Naive thymus-derived CD4-positive, alpha-beta T cell (primary cell): ENCODE data around the gene PRDM16. TPM values are rescaled to one million over a fixed set of nuclear protein-coding genes. Genes with fewer than 3 reads are reported as not detected.

ENCODE experiments used
- ATAC-seq: fragments of 150-1000 bp; cut with Tn5 transposase; 2 replicates; pipeline ENCODE4 v1.10.0; 2021; ENCODE audit warnings: mild to moderate bottlenecking, moderate library complexity
- CTCF ChIA-PET: fragments of 350-600 bp; sonication (Branson Sonifier 250); formaldehyde crosslinking; loops from one replicate; lab custom pipeline; 2021; ENCODE audit warnings: antibody characterized with exemption; lab: Charles Lee
- POLR2A ChIA-PET: fragments of 350-600 bp; sonication (Branson Sonifier 250); formaldehyde crosslinking; loops from one replicate; lab custom pipeline; 2021; ENCODE audit warnings: antibody characterized with exemption, inconsistent platforms; lab: Charles Lee
- DNase-seq, 9 donors: peaks; one replicate each; pipeline versions ENCODE4 v3.0.0 to v3.0.0-alpha.2; 2020 to 2022; ENCODE audit warnings: mixed read lengths in 1 of 9
- H3K27ac ChIP-seq: one replicate; pipeline ENCODE4 v1.7.0; 2013; ENCODE audit warnings: mild to moderate bottlenecking, low read depth, low read length, moderate library complexity
- H3K27me3 ChIP-seq, 2 donors: one replicate each; pipeline ENCODE4 v1.7.0; 2013; ENCODE audit warnings: low read length in 2 of 2, mild to moderate bottlenecking in 2 of 2, moderate library complexity in 2 of 2; ENCODE audit not compliant: control insufficient read depth in 2 of 2, insufficient read depth in 2 of 2
- H3K36me3 ChIP-seq, 3 experiments: 1 replicate in 2 of 3; 2 replicates in 1 of 3; pipeline ENCODE4 v1.7.0; 2013; ENCODE audit warnings: low read length in 3 of 3, mild to moderate bottlenecking in 3 of 3, moderate library complexity in 1 of 3; ENCODE audit not compliant: insufficient read depth in 3 of 3, control insufficient read depth in 2 of 3
- H3K4me1 ChIP-seq, 2 donors: one replicate each; pipeline ENCODE4 v1.7.0; 2013; ENCODE audit warnings: low read length in 2 of 2, mild to moderate bottlenecking in 2 of 2, moderate library complexity in 1 of 2; ENCODE audit not compliant: control insufficient read depth in 2 of 2, insufficient read depth in 2 of 2
- H3K4me3 ChIP-seq: 2 replicates; pipeline ENCODE4 v1.7.0; 2013; ENCODE audit warnings: mild to moderate bottlenecking, low read length
- H3K9me3 ChIP-seq, 3 experiments: 1 replicate in 2 of 3; 2 replicates in 1 of 3; pipeline ENCODE4 v1.7.0; 2013; ENCODE audit warnings: low read length in 3 of 3; ENCODE audit not compliant: control insufficient read depth in 2 of 3
- H3K27ac Mint-ChIP-seq, 9 donors: one replicate each; pipeline ENCODE4 v1.8.0; 2020 to 2022; ENCODE audit warnings: mixed read lengths in 9 of 9, mild to moderate bottlenecking in 8 of 9, moderate library complexity in 5 of 9, inconsistent platforms in 2 of 9
- H3K27me3 Mint-ChIP-seq, 5 donors: one replicate each; pipeline ENCODE4 v1.8.0; 2021 to 2022; ENCODE audit warnings: mixed read lengths in 5 of 5, mild to moderate bottlenecking in 1 of 5
- H3K36me3 Mint-ChIP-seq, 5 donors: one replicate each; pipeline ENCODE4 v1.8.0; 2020 to 2022; ENCODE audit warnings: mixed read lengths in 5 of 5, mild to moderate bottlenecking in 3 of 5, inconsistent platforms in 1 of 5
- H3K4me1 Mint-ChIP-seq, 7 donors: one replicate each; pipeline ENCODE4 v1.8.0; 2020 to 2022; ENCODE audit warnings: mixed read lengths in 7 of 7, mild to moderate bottlenecking in 3 of 7, inconsistent platforms in 1 of 7
- H3K4me3 Mint-ChIP-seq, 10 donors: one replicate each; pipeline ENCODE4 v1.8.0; 2020 to 2022; ENCODE audit warnings: mild to moderate bottlenecking in 10 of 10, mixed read lengths in 10 of 10, moderate library complexity in 6 of 10, inconsistent platforms in 2 of 10
- H3K9me3 Mint-ChIP-seq, 11 donors: one replicate each; pipeline ENCODE4 v1.8.0; 2020 to 2022; ENCODE audit warnings: mixed read lengths in 11 of 11, mild to moderate bottlenecking in 4 of 11, inconsistent platforms in 1 of 11, moderate library complexity in 1 of 11
- intact Hi-C, 2 donors: fragments of 100-400 bp; cut with micrococcal nuclease; formaldehyde crosslinking; loops; one replicate each; pipeline ENCODE4 v1.15.1; 2023
- polyA plus RNA-seq, 2 donors: library from polyadenylated mRNA; unstranded; fragments of 300-500 nt; fragmentation: Illumina TruSeq; gene quantifications; one replicate each; pipeline ENCODE4 v1.2.3, GENCODE V29; 2021
- total RNA-seq, 6 experiments: library from RNA in 5 of 6; stranded (reverse) in 5 of 6; gene quantifications; 1 replicate in 5 of 6; 2 replicates in 1 of 6; pipeline ENCODE4 v1.2.3 and lab custom pipeline; 2021 to 2026

Gene PRDM16
- total and polyA plus RNA-seq, 7 experiments from 2014 or later, result 0.05 to 0.61 (median 0.36) TPM; not detected in 2

- Histone ChIP-seq H3K9me3 (no peaks in the 10 kb centered on the region), H3K27me3 (no peaks in the 10 kb centered on the region), H3K27ac (no peak overlapping the region), H3K36me3 (no peaks in the 10 kb centered on the region), H3K4me1 (peaks cover 0 to 15% of the 10 kb centered on the region in 2 donors), H3K4me3 (no peak overlapping the region)
- Mint-ChIP-seq H3K36me3 (no peaks in the 10 kb centered on the region), H3K4me1 (peaks cover 0 to 9% (median 0%) of the 10 kb centered on the region in 7 donors), H3K4me3 (no peak overlapping the region), H3K27ac (no peak overlapping the region), H3K27me3 (peaks cover 0 to 6% (median 5%) of the 10 kb centered on the region in 5 donors), H3K9me3 (peaks cover 0 to 2% (median 0%) of the 10 kb centered on the region in 11 donors)
- POLR2A ChIA-PET, result no interaction called here
- CTCF ChIA-PET, result no interaction called here
- intact Hi-C loops, result no loop called here
- ATAC-seq, result no peak
- DNase-seq, result peak in 1 of 9 donors; percentile 2
Observed at GRCh38 chr1:3040004-3040403, 29.0 kb upstream of the PRDM16 start.

DNA sequence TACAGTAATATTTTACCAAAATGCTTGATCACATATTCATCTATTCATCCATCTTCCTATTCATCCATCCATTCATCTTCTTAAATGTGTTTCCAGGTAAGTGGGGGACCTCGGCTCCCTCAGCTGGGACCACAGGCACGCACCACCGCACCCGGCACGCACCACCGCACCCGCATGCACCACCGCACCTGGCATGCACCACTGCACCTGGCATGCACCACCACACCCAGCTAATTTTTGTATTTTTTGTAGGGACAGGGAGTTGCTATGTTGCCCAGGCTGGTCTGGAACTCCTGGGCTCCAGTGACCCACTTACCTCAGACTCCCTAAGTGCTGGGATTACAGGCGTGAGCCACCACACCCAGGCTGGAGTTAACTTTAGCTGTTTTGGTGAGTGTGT, 26.5 kb upstream of the PRDM16 start:
- no peak overlapping the region for H3K27ac ChIP-seq
- no peak for ATAC-seq
- no peak overlapping the region for H3K27ac Mint-ChIP-seq
- intact Hi-C loops, result no loop called here
- ChIA-PET CTCF (no interaction called here), POLR2A (no interaction called here)
- peaks cover 0 to 14% (median 6%) of the 10 kb centered on the region in 5 donors for H3K27me3 Mint-ChIP-seq
- no peak overlapping the region for H3K4me3 Mint-ChIP-seq
- no peaks in the 10 kb centered on the region for H3K27me3 ChIP-seq
- no peak for DNase-seq
- no peaks in the 10 kb centered on the region for H3K9me3 ChIP-seq
- H3K4me1 ChIP-seq, result peaks cover 0 to 15% of the 10 kb centered on the region in 2 donors
- H3K4me3 ChIP-seq, result no peak overlapping the region
- H3K9me3 Mint-ChIP-seq, result peaks cover 0 to 2% (median 0%) of the 10 kb centered on the region in 11 donors
- H3K36me3 Mint-ChIP-seq, result no peaks in the 10 kb centered on the region
- H3K4me1 Mint-ChIP-seq, result peaks cover 0 to 5% (median 0%) of the 10 kb centered on the region in 7 donors
- H3K36me3 ChIP-seq, result no peaks in the 10 kb centered on the region

GRCh38 chr1:3049164-3049563, 19.8 kb upstream of the PRDM16 start:
- POLR2A ChIA-PET, result interaction anchor here (1.2 kb wide), 1 partner anchor 10 kb away, joined by 3 read pairs; no protein-coding TSS in a partner anchor
- H3K36me3 Mint-ChIP-seq, result peaks cover 0 to 6% (median 5%) of the 10 kb centered on the region in 5 donors
- H3K4me3 Mint-ChIP-seq, result no peak overlapping the region
- no peaks in the 10 kb centered on the region for H3K36me3 ChIP-seq
- peaks cover 0 to 8% (median 4%) of the 10 kb centered on the region in 11 donors for H3K9me3 Mint-ChIP-seq
- H3K9me3 ChIP-seq, result no peaks in the 10 kb centered on the region
- H3K4me3 ChIP-seq, result no peak overlapping the region
- ATAC-seq (no peak), DNase-seq (no peak)
- CTCF ChIA-PET, result no interaction called here
- no peak overlapping the region for H3K27ac Mint-ChIP-seq
- H3K27me3 ChIP-seq, result no peaks in the 10 kb centered on the region
- H3K27me3 Mint-ChIP-seq, result peaks cover 0 to 23% (median 6%) of the 10 kb centered on the region in 5 donors
- H3K27ac ChIP-seq, result no peak overlapping the region
- H3K4me1 ChIP-seq, result no peaks in the 10 kb centered on the region
- H3K4me1 Mint-ChIP-seq, result peaks cover 0 to 4% (median 0%) of the 10 kb centered on the region in 7 donors
- intact Hi-C loops, result no loop called here

DNA sequence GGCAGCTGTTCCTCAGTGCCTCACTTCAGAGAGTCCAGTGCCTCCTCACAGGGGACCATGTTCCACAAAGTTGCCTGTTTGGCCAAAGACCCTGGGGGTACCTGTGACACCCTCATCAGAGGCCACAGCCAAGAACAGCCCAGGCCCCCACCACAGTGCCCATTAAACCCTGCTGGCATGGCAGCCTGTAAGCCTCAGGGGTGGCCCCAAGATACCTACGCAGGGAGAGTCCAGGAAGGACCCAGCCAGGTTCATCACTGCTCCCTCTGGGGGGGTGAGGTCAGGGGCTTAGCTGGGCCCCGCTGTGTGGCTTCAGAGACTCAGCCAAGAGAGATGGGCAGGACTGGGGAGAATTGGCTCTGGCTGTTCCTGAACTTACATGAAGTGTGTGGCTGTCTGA, 19.1 kb upstream of the PRDM16 start:
- intact Hi-C loops, result no loop called here

GRCh38 chr1:3050603-3051002, 18.4 kb upstream of the PRDM16 start:
- no peaks in the 10 kb centered on the region for H3K4me1 ChIP-seq
- intact Hi-C loops, result no loop called here

More for the DNA sequence above, 19.1 kb upstream of the PRDM16 start:
- no peak overlapping the region for H3K27ac ChIP-seq
- no peak for DNase-seq
- no peaks in the 10 kb centered on the region for H3K36me3 ChIP-seq
- Mint-ChIP-seq H3K9me3 (peaks cover 0 to 8% (median 2%) of the 10 kb centered on the region in 11 donors), H3K4me1 (peaks cover 0 to 4% (median 0%) of the 10 kb centered on the region in 7 donors), H3K36me3 (peaks cover 0 to 6% (median 5%) of the 10 kb centered on the region in 5 donors), H3K27ac (no peak overlapping the region), H3K4me3 (no peak overlapping the region), H3K27me3 (peaks cover 0 to 22% (median 5%) of the 10 kb centered on the region in 5 donors)
- H3K9me3 ChIP-seq, result no peaks in the 10 kb centered on the region
- no peak for ATAC-seq
- CTCF ChIA-PET, result no interaction called here
- no peak overlapping the region for H3K4me3 ChIP-seq
- POLR2A ChIA-PET, result interaction anchor here (1.2 kb wide), 1 partner anchor 11 kb away, joined by 3 read pairs; no protein-coding TSS in a partner anchor
- H3K27me3 ChIP-seq, result no peaks in the 10 kb centered on the region
- H3K4me1 ChIP-seq, result no peaks in the 10 kb centered on the region

DNA sequence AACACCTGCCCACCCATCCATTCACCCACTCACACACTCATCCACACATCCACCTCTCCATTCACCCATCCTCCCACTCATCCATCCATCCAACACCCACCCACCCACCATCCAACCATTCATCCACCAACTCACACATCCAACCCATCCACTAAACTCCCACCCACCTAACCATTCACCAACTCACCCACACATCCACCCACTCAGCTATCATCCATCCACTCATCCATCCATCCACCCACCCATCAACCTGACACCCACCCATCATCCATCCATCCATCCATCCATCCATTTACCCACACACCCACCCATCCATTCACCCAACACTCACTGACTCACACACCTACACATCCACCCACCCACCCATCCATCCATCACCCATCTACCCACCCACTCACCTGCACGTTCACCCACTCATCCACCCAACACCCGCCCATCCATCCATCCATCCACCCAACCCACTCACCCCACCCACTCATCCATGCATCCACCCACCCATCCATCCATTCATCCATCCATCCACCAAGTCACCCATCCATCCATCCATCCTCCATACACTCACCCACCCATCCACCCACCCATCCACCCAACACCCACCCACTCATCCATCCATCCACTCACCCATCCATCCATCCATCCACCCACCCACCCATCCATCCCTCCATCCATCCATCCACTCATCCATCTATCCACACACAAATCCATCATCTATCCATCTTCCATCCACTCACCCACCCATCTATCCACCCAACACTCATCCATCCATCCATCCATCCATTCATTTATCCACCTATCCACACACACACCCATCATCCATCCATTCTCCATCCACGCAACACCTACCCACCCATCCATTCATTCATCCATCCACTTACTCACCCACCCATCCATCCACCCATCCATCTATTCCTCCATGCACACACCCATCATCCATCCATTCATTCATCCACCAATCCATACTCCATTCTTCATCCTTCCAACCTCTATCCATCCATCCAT, 17.4 kb upstream of the PRDM16 start:
- Mint-ChIP-seq H3K27me3 (peaks cover 0 to 18% (median 5%) of the 10 kb centered on the region in 5 donors), H3K4me3 (no peak overlapping the region), H3K4me1 (peaks cover 0 to 4% (median 0%) of the 10 kb centered on the region in 7 donors), H3K9me3 (peaks cover 0 to 8% (median 2%) of the 10 kb centered on the region in 11 donors), H3K27ac (no peak overlapping the region), H3K36me3 (peaks cover 0 to 6% (median 5%) of the 10 kb centered on the region in 5 donors)
- DNase-seq, result no peak
- no peak for ATAC-seq
- ChIA-PET POLR2A (no interaction called here), CTCF (no interaction called here)
- Histone ChIP-seq H3K27me3 (no peaks in the 10 kb centered on the region), H3K9me3 (no peaks in the 10 kb centered on the region), H3K27ac (no peak overlapping the region), H3K36me3 (no peaks in the 10 kb centered on the region), H3K4me1 (no peaks in the 10 kb centered on the region), H3K4me3 (no peak overlapping the region)
- intact Hi-C loops, result no loop called here

More at GRCh38 chr1:3050603-3051002, 18.4 kb upstream of the PRDM16 start:
- no peaks in the 10 kb centered on the region for H3K9me3 ChIP-seq
- Mint-ChIP-seq H3K27me3 (peaks cover 0 to 23% (median 5%) of the 10 kb centered on the region in 5 donors), H3K36me3 (peaks cover 0 to 6% (median 5%) of the 10 kb centered on the region in 5 donors), H3K4me1 (peaks cover 0 to 4% (median 0%) of the 10 kb centered on the region in 7 donors), H3K9me3 (peaks cover 0 to 8% (median 2%) of the 10 kb centered on the region in 11 donors), H3K27ac (no peak overlapping the region), H3K4me3 (no peak overlapping the region)
- no peak overlapping the region for H3K27ac ChIP-seq
- POLR2A ChIA-PET, result interaction anchor here (1.2 kb wide), 1 partner anchor 12 kb away, joined by 3 read pairs; no protein-coding TSS in a partner anchor
- CTCF ChIA-PET, result no interaction called here
- no peaks in the 10 kb centered on the region for H3K36me3 ChIP-seq
- no peaks in the 10 kb centered on the region for H3K27me3 ChIP-seq
- ATAC-seq (no peak), DNase-seq (no peak)
- no peak overlapping the region for H3K4me3 ChIP-seq
